Ramos (cell line): ENCODE measurements around the gene USP9X.
"Not testable (repeated sequence)": the region's sequence is repeated elsewhere in the genome, so short reads cannot be mapped to it uniquely, and the experiment has no call there.

Source experiments
- in situ Hi-C: fragments of 300-500 bp; cut with MboI; formaldehyde crosslinking; loops from one replicate; pipeline ENCODE4 v1.14.3; 2022; ENCODE audit warnings: low sequenced_read_pairs; ENCODE audit not compliant: unreplicated experiment

The USP9X gene

GRCh38 chrX:41084893-41085511, at the start of gene USP9X:
TSS of gene USP9X (plus strand) at chrX:41085445. CDS start at chrX:41123629, 38,184 bp downstream.
- in situ Hi-C loops, result no loop called here

- in situ Hi-C loops, result no loop called here
Measured at GRCh38 chrX:41035582-41035981, 49.7 kb upstream of the USP9X start.

- in situ Hi-C loops, result no loop called here
Measured at GRCh38 chrX:41036668-41037326, 48.4 kb upstream of the USP9X start.

GRCh38 chrX:41043196-41043595, 42.0 kb upstream of the USP9X start:
- in situ Hi-C loops, result no loop called here

GRCh38 chrX:41043674-41044345, 41.4 kb upstream of the USP9X start:
- in situ Hi-C loops, result no loop called here

- in situ Hi-C loops, result no loop called here
Measured at GRCh38 chrX:41045960-41046567, 39.2 kb upstream of the USP9X start.

GRCh38 chrX:41047878-41048534, 37.2 kb upstream of the USP9X start:
- in situ Hi-C loops, result no loop called here

- in situ Hi-C loops, result no loop called here
Measured at GRCh38 chrX:41050359-41050758, 34.9 kb upstream of the USP9X start.

- in situ Hi-C loops, result no loop called here
Measured at GRCh38 chrX:41051288-41051687, 34.0 kb upstream of the USP9X start.

- in situ Hi-C loops, result no loop called here
Measured at GRCh38 chrX:41055740-41056139, 29.5 kb upstream of the USP9X start.

GRCh38 chrX:41063276-41063675, 22.0 kb upstream of the USP9X start:
- in situ Hi-C loops, result not testable (repeated sequence)

GRCh38 chrX:41064018-41064417, 21.2 kb upstream of the USP9X start:
- in situ Hi-C loops, result no loop called here

GRCh38 chrX:41066391-41066790, 18.9 kb upstream of the USP9X start:
- in situ Hi-C loops, result no loop called here

GRCh38 chrX:41066969-41067368, 18.3 kb upstream of the USP9X start:
- in situ Hi-C loops, result no loop called here

GRCh38 chrX:41067721-41068120, 17.5 kb upstream of the USP9X start:
- in situ Hi-C loops, result no loop called here

GRCh38 chrX:41076742-41077141, 8.5 kb upstream of the USP9X start:
- in situ Hi-C loops, result no loop called here

- in situ Hi-C loops, result no loop called here
Measured at GRCh38 chrX:41081821-41082220, 3.4 kb upstream of the USP9X start.

- in situ Hi-C loops, result no loop called here
Measured at GRCh38 chrX:41082783-41083182, 2.5 kb upstream of the USP9X start.

- in situ Hi-C loops, result no loop called here
Measured at GRCh38 chrX:41084044-41084892, 977 bp upstream of the USP9X start.

- in situ Hi-C loops, result no loop called here
Measured at GRCh38 chrX:41085512-41085877, 250 bp downstream of the USP9X start.
